Prostate gland (tissue), 2 donors: ENCODE measurements around the gene LOXHD1. TPM values are rescaled to one million over a fixed set of nuclear protein-coding genes. Genes with fewer than 3 reads are reported as not detected.

Experiments used
- DNase-seq: peaks from one replicate; pipeline ENCODE4 v3.0.0-alpha.2; 2019; ENCODE audit warnings: low spot score
- H3K27ac ChIP-seq, 2 donors: fragments of 200-600 bp; sonication (generic); 2 replicates each; pipeline ENCODE4 v1.5.1; 2017 to 2019
- H3K27me3 ChIP-seq: fragments of 200-600 bp; sonication (generic); replicated peaks from 2 replicates; pipeline ENCODE4 v1.5.1; 2019; ENCODE audit not compliant: insufficient read depth
- H3K36me3 ChIP-seq, 2 donors: fragments of 200-600 bp; sonication (generic); 1 replicate in 1 of 2; 2 replicates in 1 of 2; pipeline versions ENCODE4 v1.5.1 to v1.8.1; 2017 to 2019
- H3K4me1 ChIP-seq: fragments of 200-600 bp; sonication (generic); replicated peaks from 2 replicates; pipeline ENCODE4 v1.5.1; 2019
- H3K4me3 ChIP-seq, 2 donors: fragments of 200-600 bp; sonication (generic); 2 replicates each; pipeline ENCODE4 v1.5.1; 2017 to 2019
- H3K9me3 ChIP-seq: fragments of 200-600 bp; sonication (generic); 2 replicates; pipeline ENCODE4 v1.5.1; 2017
- CTCF ChIP-seq, 4 experiments: fragments of 200-600 bp in 2 of 4; fragments of 450-650 bp in 2 of 4; sonication (generic) in 2 of 4; IDR thresholded peaks; 1 replicate in 3 of 4; 2 replicates in 1 of 4; pipeline ENCODE4 v1.5.1; 2016 to 2019; ENCODE audit warnings: antibody characterized with exemption in 4 of 4, mild to moderate bottlenecking in 2 of 4, moderate library complexity in 2 of 4
- POLR2A ChIP-seq: fragments of 450-650 bp; IDR thresholded peaks from one replicate; pipeline ENCODE4 v1.6.1; 2016; ENCODE audit warnings: antibody characterized with exemption, mild to moderate bottlenecking
- POLR2AphosphoS5 ChIP-seq: sonication (generic); formaldehyde crosslinking; IDR thresholded peaks from one replicate; pipeline ENCODE4 v1.6.1; 2017; ENCODE audit warnings: antibody characterized with exemption
- WGBS: methylation state at CpG from one replicate; pipeline ENCODE4 v1.1.5; 2018; 5-methylcytosine and 5-hydroxymethylcytosine counted together
- intact Hi-C: fragments of 100-400 bp; cut with DNase I; formaldehyde crosslinking; loops from one replicate; pipeline ENCODE4 v1.14.2; 2022
- total RNA-seq, 2 donors: library from RNA; depleted of rRNA; stranded (reverse); fragments of >200 nt; gene quantifications; one replicate each; pipeline ENCODE4 v1.1.0, GENCODE V29; 2016

LOXHD1 gene
- total RNA-seq, 2 donors from 2014 or later: 1.4 TPM; not detected in 1

- no peak overlapping the region for H3K27ac ChIP-seq
- H3K4me3 ChIP-seq: no peak overlapping the region
- no peaks in the 10 kb centered on the region for H3K4me1 ChIP-seq
- DNase-seq: no peak
- no peaks in the 10 kb centered on the region for H3K9me3 ChIP-seq
- TF ChIP-seq POLR2AphosphoS5 (no peak), POLR2A (no peak), CTCF (IDR thresholded peaks at IDR 0.05) (no peak)
- intact Hi-C loops: no loop called here
- no peaks in the 10 kb centered on the region for H3K36me3 ChIP-seq
- 23% methylated on average over 1 of the region's 1 CpG for WGBS
- no peaks in the 10 kb centered on the region for H3K27me3 ChIP-seq
Observed at GRCh38 chr18:46547520-46547919, 109.5 kb downstream of the LOXHD1 start.

- H3K4me1 ChIP-seq: no peaks in the 10 kb centered on the region
- H3K4me3 ChIP-seq: no peak overlapping the region
- intact Hi-C loops: no loop called here
- no peak overlapping the region for H3K27ac ChIP-seq
- DNase-seq: no peak
- no peak for TF ChIP-seq CTCF (IDR thresholded peaks at IDR 0.05)
- no peak for TF ChIP-seq POLR2AphosphoS5
- no peak for TF ChIP-seq POLR2A
- no peaks in the 10 kb centered on the region for H3K9me3 ChIP-seq
- H3K36me3 ChIP-seq: no peaks in the 10 kb centered on the region
- no peaks in the 10 kb centered on the region for H3K27me3 ChIP-seq
Observed at GRCh38 chr18:46546111-46546640, 110.8 kb downstream of the LOXHD1 start.

GRCh38 chr18:46542545-46542944 lies 114.5 kb downstream of the LOXHD1 start:
- Histone ChIP-seq H3K9me3 (no peaks in the 10 kb centered on the region), H3K4me1 (no peaks in the 10 kb centered on the region), H3K27ac (no peak overlapping the region), H3K27me3 (no peaks in the 10 kb centered on the region), H3K4me3 (no peak overlapping the region), H3K36me3 (no peaks in the 10 kb centered on the region)
- no peak for TF ChIP-seq POLR2A
- no peak for TF ChIP-seq CTCF (IDR thresholded peaks at IDR 0.05)
- TF ChIP-seq POLR2AphosphoS5: no peak
- intact Hi-C loops: no loop called here
- no peak for DNase-seq
- 42% methylated on average over 5 of the region's 5 CpGs for WGBS

DNA sequence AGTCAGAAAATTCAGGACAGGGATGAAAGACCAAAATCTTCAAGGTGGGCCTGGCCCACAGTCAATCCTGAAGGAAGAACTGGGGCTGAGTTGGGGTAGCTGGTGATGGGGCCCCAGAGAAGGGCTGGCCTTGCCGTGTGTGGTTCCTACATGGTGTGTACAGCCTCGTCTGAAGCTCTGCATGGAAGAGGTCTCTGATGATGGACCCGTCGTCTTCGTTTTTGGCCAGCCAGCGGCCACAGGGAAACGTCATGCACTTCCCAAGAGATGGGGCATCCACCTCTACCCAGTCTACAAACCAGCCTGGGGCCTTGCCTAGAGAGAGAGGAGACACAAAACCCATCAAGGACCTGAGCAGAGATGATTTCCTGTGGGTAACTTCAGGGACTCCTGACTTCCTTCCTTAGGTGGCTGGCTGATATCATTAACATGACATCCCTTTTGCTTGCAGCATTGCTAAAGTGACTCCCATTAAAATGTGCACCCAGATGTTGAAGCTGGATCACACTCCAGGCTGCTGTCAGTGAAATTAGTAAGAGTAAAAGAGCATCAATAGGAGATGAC lies 115.3 kb downstream of the LOXHD1 start:
- TF ChIP-seq POLR2AphosphoS5 (no peak), CTCF (IDR thresholded peaks at IDR 0.05) (no peak), POLR2A (no peak)
- no peak overlapping the region for H3K4me3 ChIP-seq
- no peaks in the 10 kb centered on the region for H3K4me1 ChIP-seq
- H3K27me3 ChIP-seq: no peaks in the 10 kb centered on the region
- no peak for DNase-seq
- intact Hi-C loops: no loop called here
- H3K27ac ChIP-seq: no peak overlapping the region
- H3K9me3 ChIP-seq: no peaks in the 10 kb centered on the region
- no peaks in the 10 kb centered on the region for H3K36me3 ChIP-seq
- 83% methylated on average over 7 of the region's 7 CpGs for WGBS

DNA sequence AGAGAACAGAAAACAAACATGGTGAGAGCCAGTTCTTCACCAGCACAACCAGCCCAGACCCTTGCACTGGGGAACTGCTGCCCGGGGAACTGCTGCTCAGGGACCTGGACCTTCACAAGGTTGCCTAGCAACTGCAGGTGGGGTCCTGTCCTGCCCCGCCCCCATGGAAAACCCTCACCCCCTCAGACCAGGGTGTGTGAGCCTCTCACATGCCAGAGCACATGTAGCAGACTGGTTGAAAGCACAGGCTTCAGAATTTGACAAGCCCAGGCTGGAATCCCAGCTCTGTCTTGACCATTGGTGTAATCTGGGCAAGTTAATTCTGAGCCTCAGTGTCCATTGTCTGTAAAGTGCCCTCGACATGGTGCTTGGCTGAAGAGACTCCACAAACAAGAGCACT lies 118.6 kb downstream of the LOXHD1 start:
- 40% methylated on average over 2 of the region's 3 CpGs for WGBS

More for the DNA sequence above, 118.6 kb downstream of the LOXHD1 start:
- no peaks in the 10 kb centered on the region for H3K27me3 ChIP-seq
- no peak for TF ChIP-seq POLR2AphosphoS5
- TF ChIP-seq POLR2A: no peak
- no peak for TF ChIP-seq CTCF (IDR thresholded peaks at IDR 0.05)
- H3K36me3 ChIP-seq: no peaks in the 10 kb centered on the region
- no peak for DNase-seq
- no peak overlapping the region for H3K4me3 ChIP-seq
- H3K27ac ChIP-seq: no peak overlapping the region
- H3K9me3 ChIP-seq: no peaks in the 10 kb centered on the region
- intact Hi-C loops: no loop called here
- no peaks in the 10 kb centered on the region for H3K4me1 ChIP-seq
